SK-N-SH treated with all-trans-retinoic acid at 6 μM for 48 hours (cell line): Measurements from ENCODE around the gene DPYSL3.

Source experiments
- ATAC-seq: fragments of 200-7000 bp; cut with Tn5 transposase; 3 replicates; pipeline ENCODE4 v1.9.1; 2020; ENCODE audit warnings: mild to moderate bottlenecking, moderate library complexity
- ARNTL ChIP-seq: fragments of 450-650 bp; formaldehyde crosslinking; IDR thresholded peaks from 2 replicates; pipeline ENCODE4 v1.5.0; 2020; ENCODE audit warnings: low read depth, mild to moderate bottlenecking, moderate library complexity, borderline replicate concordance
- BACH2 ChIP-seq: fragments of 250-450 bp; sonication (Bioruptor Pico); IDR thresholded peaks from 2 replicates; pipeline ENCODE4 v1.9.0; 2021; ENCODE audit warnings: mild to moderate bottlenecking, borderline replicate concordance
- CREB5 ChIP-seq: fragments of 250-450 bp; sonication (Bioruptor Pico); IDR thresholded peaks from 2 replicates; pipeline ENCODE4 v1.5.1; 2020; ENCODE audit warnings: low read depth, mild to moderate bottlenecking, moderate library complexity
- CSRNP3 ChIP-seq: fragments of 250-450 bp; sonication (Bioruptor Pico); IDR thresholded peaks from 2 replicates; pipeline ENCODE4 v1.5.1; 2021; ENCODE audit warnings: mild to moderate bottlenecking, moderate library complexity
- GLIS3 ChIP-seq: fragments of 250-450 bp; sonication (Bioruptor Pico); IDR thresholded peaks from 2 replicates; pipeline ENCODE4 v1.5.0; 2020; ENCODE audit warnings: mild to moderate bottlenecking, moderate library complexity
- ISL1 ChIP-seq: fragments of 250-450 bp; sonication (Bioruptor Pico); IDR thresholded peaks from 2 replicates; pipeline ENCODE4 v2.1.2; 2022; ENCODE audit warnings: mild to moderate bottlenecking, moderate library complexity
- PATZ1 ChIP-seq: fragments of 250-450 bp; sonication (Bioruptor Pico); IDR thresholded peaks from 2 replicates; pipeline ENCODE4 v1.8.0; 2020; ENCODE audit warnings: mild to moderate bottlenecking, moderate library complexity, borderline replicate concordance
- PPARA ChIP-seq: fragments of 250-450 bp; sonication (Bioruptor Pico); IDR thresholded peaks from 2 replicates; pipeline ENCODE4 v1.5.0; 2020; ENCODE audit warnings: mild to moderate bottlenecking, borderline replicate concordance
- RARB ChIP-seq: fragments of 250-450 bp; sonication (Bioruptor Pico); IDR thresholded peaks from 2 replicates; pipeline ENCODE4 v1.8.0; 2021; ENCODE audit warnings: mild to moderate bottlenecking, moderate library complexity
- SNAI2 ChIP-seq: fragments of 250-450 bp; sonication (Bioruptor Pico); IDR thresholded peaks from 2 replicates; pipeline ENCODE4 v1.5.0; 2020; ENCODE audit warnings: mild to moderate bottlenecking, moderate library complexity
- TCF4 ChIP-seq: fragments of 250-450 bp; sonication (Bioruptor Pico); IDR thresholded peaks from 2 replicates; pipeline ENCODE4 v1.8.0; 2021; ENCODE audit warnings: mild to moderate bottlenecking, moderate library complexity, borderline replicate concordance
- TOX ChIP-seq: fragments of 250-450 bp; sonication (Bioruptor Pico); IDR thresholded peaks from 2 replicates; pipeline ENCODE4 v1.8.0; 2021; ENCODE audit warnings: mild to moderate bottlenecking, moderate library complexity, borderline replicate concordance
- ZC3H10 ChIP-seq: fragments of 250-450 bp; sonication (Bioruptor Pico); IDR thresholded peaks from 2 replicates; pipeline ENCODE4 v1.5.1; 2021; ENCODE audit warnings: mild to moderate bottlenecking, moderate library complexity
- ZFP3 ChIP-seq: fragments of 250-450 bp; sonication (Bioruptor Pico); IDR thresholded peaks from 2 replicates; pipeline ENCODE4 v1.5.0; 2020; ENCODE audit warnings: mild to moderate bottlenecking, moderate library complexity
- ZFP30 ChIP-seq: fragments of 450-650 bp; formaldehyde crosslinking; IDR thresholded peaks from 2 replicates; pipeline ENCODE4 v1.5.0; 2022; ENCODE audit warnings: mild to moderate bottlenecking, moderate library complexity
- ZNF70 ChIP-seq: fragments of 450-650 bp; formaldehyde crosslinking; IDR thresholded peaks from 2 replicates; pipeline ENCODE4 v1.5.0; 2020; ENCODE audit warnings: mild to moderate bottlenecking, moderate library complexity
- TF ChIP-seq, protein P1 (sequence below): fragments of 250-450 bp; sonication (Bioruptor Pico); IDR thresholded peaks from 2 replicates; pipeline ENCODE4 v1.8.0; 2021; ENCODE audit warnings: low read depth, mild to moderate bottlenecking, moderate library complexity, borderline replicate concordance
- TF ChIP-seq, protein P2 (sequence below): fragments of 250-450 bp; sonication (Bioruptor Pico); IDR thresholded peaks from 2 replicates; pipeline ENCODE4 v1.5.0; 2020; ENCODE audit warnings: mild to moderate bottlenecking, moderate library complexity

The DPYSL3 gene

GRCh38 chr5:147391781-147392180, 118.1 kb downstream of the DPYSL3 start:
- TF ChIP-seq SNAI2 (CRISPR knock-in tag) (peak; percentile 51; the same call in 1 of the 2 replicates), PPARA (no peak), PATZ1 (CRISPR knock-in tag) (no peak), TCF4 (CRISPR knock-in tag) (no peak)

GRCh38 chr5:147390654-147391225, 119.1 kb downstream of the DPYSL3 start:
- TF ChIP-seq GLIS3 (CRISPR knock-in tag) (no peak), CREB5 (CRISPR knock-in tag) (no peak), PPARA (no peak), ZFP30 (CRISPR knock-in tag) (no peak), TCF4 (CRISPR knock-in tag) (no peak), RARB (CRISPR knock-in tag) (no peak), SNAI2 (CRISPR knock-in tag) (no peak), TOX (CRISPR knock-in tag) (no peak), ARNTL (CRISPR knock-in tag) (no peak), ISL1 (CRISPR knock-in tag) (no peak), BACH2 (CRISPR knock-in tag) (no peak), ZFP3 (CRISPR knock-in tag) (no peak)
- TF ChIP-seq, protein P1, sequence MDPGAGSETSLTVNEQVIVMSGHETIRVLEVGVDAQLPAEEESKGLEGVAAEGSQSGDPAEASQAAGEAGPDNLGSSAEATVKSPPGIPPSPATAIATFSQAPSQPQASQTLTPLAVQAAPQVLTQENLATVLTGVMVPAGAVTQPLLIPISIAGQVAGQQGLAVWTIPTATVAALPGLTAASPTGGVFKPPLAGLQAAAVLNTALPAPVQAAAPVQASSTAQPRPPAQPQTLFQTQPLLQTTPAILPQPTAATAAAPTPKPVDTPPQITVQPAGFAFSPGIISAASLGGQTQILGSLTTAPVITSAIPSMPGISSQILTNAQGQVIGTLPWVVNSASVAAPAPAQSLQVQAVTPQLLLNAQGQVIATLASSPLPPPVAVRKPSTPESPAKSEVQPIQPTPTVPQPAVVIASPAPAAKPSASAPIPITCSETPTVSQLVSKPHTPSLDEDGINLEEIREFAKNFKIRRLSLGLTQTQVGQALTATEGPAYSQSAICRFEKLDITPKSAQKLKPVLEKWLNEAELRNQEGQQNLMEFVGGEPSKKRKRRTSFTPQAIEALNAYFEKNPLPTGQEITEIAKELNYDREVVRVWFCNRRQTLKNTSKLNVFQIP (CRISPR knock-in tag) = no peak
- TF ChIP-seq, protein P2, sequence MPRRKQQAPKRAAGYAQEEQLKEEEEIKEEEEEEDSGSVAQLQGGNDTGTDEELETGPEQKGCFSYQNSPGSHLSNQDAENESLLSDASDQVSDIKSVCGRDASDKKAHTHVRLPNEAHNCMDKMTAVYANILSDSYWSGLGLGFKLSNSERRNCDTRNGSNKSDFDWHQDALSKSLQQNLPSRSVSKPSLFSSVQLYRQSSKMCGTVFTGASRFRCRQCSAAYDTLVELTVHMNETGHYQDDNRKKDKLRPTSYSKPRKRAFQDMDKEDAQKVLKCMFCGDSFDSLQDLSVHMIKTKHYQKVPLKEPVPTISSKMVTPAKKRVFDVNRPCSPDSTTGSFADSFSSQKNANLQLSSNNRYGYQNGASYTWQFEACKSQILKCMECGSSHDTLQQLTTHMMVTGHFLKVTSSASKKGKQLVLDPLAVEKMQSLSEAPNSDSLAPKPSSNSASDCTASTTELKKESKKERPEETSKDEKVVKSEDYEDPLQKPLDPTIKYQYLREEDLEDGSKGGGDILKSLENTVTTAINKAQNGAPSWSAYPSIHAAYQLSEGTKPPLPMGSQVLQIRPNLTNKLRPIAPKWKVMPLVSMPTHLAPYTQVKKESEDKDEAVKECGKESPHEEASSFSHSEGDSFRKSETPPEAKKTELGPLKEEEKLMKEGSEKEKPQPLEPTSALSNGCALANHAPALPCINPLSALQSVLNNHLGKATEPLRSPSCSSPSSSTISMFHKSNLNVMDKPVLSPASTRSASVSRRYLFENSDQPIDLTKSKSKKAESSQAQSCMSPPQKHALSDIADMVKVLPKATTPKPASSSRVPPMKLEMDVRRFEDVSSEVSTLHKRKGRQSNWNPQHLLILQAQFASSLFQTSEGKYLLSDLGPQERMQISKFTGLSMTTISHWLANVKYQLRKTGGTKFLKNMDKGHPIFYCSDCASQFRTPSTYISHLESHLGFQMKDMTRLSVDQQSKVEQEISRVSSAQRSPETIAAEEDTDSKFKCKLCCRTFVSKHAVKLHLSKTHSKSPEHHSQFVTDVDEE (CRISPR knock-in tag) = no peak
- ATAC-seq = no peak

More at GRCh38 chr5:147391781-147392180, 118.1 kb downstream of the DPYSL3 start:
- ATAC-seq = peak; percentile 83

GRCh38 chr5:147388184-147389108, 121.4 kb downstream of the DPYSL3 start:
- no peak for ATAC-seq
- TF ChIP-seq, protein P1 (CRISPR knock-in tag) = no peak
- TF ChIP-seq RARB (CRISPR knock-in tag) (no peak), PPARA (no peak), CSRNP3 (no peak), TOX (CRISPR knock-in tag) (no peak), ISL1 (CRISPR knock-in tag) (no peak), PATZ1 (CRISPR knock-in tag) (no peak), ZC3H10 (no peak), BACH2 (CRISPR knock-in tag) (no peak), ZNF70 (CRISPR knock-in tag) (no peak), ZFP3 (CRISPR knock-in tag) (no peak), TCF4 (CRISPR knock-in tag) (no peak), SNAI2 (CRISPR knock-in tag) (no peak)
